ENCODE results near the gene SYNGR3. TPM values are rescaled to one million over a fixed set of nuclear protein-coding genes. Genes with fewer than 3 reads are reported as not detected.

SYNGR3 gene
- total and polyA plus RNA-seq, 2 of the 13 experiments (the other 11 are each of a cell fraction or from before 2014, with no cell fraction given) = 0.97 to 5.7 TPM

- ChIA-PET CTCF (ENCODE audit: low intra/inter-chr PET ratio, low total read pairs) (no interaction called here), POLR2A (interaction anchor here (0.8 to 4.6 kb wide), 7 partner anchors 9 to 122 kb away, joined by 3 to 59 read pairs (median 4); partner anchors contain the start of genes NTHL1, TRAF7 and TSC2)
- H3K27me3 ChIP-seq (ENCODE audit: control insufficient read depth in 1 of 2, insufficient read depth in 2 of 2, low read length in 2 of 2) = no peaks in the 10 kb centered on the region
- peaks cover 3 to 6% of the 10 kb centered on the region in 2 experiments; a peak in 4 of 5 replicates for H3K36me3 ChIP-seq (replicated peaks in 1 of 2; ENCODE audit: control insufficient read depth in 1 of 2, insufficient read depth in 2 of 2, low read length in 2 of 2)
- H3K4me1 ChIP-seq (ENCODE audit: insufficient read depth, low read length) = peaks cover 83% of the 10 kb centered on the region
- no peak overlapping the region for H2AFZ ChIP-seq (ENCODE audit: low read length)
- BruUV-seq (replicated peaks) = no TSS peak
- ATAC-seq (peak; percentile 63), FAIRE-seq (no peak), DNase-seq (ENCODE audit: low spot score) (peak; percentile 53)
- peak overlapping the region; percentile 93 for H3K4me2 ChIP-seq (ENCODE audit: low read depth, low read length)
- H4K20me1 ChIP-seq (ENCODE audit: insufficient read depth, low read length) = 0 out of 2 replicates have a peak, but pooled peaks cover 2% of the 10 kb centered on the region
- no peaks in the 10 kb centered on the region for H3K9me3 ChIP-seq (ENCODE audit: low read length)
- peak overlapping the region; percentile 89 for H3K27ac ChIP-seq (ENCODE audit: extremely low read length, insufficient read depth, low read length)
- 22% methylated on average over 5 of the region's 37 CpGs for WGBS (ENCODE audit: low lambda C conversion rate)
- peak overlapping the region; percentile 75 for H3K9ac ChIP-seq (ENCODE audit: insufficient read depth, low read depth, low read length)
- intact Hi-C loops (cut with micrococcal nuclease; ENCODE audit: unreplicated experiment) = no loop called here
- H3K4me3 ChIP-seq (replicated peaks in 1 of 3; ENCODE audit: insufficient read depth in 1 of 3, low read depth in 2 of 3, low read length in 3 of 3) = peak overlapping the region; percentile 24 to 69 (median 46); a peak in 5 of 6 replicates
- in situ Hi-C loops (cut with HindIII; ENCODE audit: extremely low pct_ligation_motif_present, low pct_unique_long_range_greater_than_20kb) = no loop called here
- no peaks in the 10 kb centered on the region for H3K79me2 ChIP-seq (ENCODE audit: insufficient read depth, low read length)
- TF ChIP-seq HNF1B (CRISPR knock-in tag; IDR thresholded peaks at IDR 0.05) = 0 out of 2 replicates have a peak, but pooled peaks have one; percentile 39
- no peak for TF ChIP-seq NRL (CRISPR knock-in tag; IDR thresholded peaks at IDR 0.05; ENCODE audit: borderline replicate concordance)
- TF ChIP-seq HOXA3 (CRISPR knock-in tag; IDR thresholded peaks at IDR 0.05) = peak; percentile 13; the same call in 1 of the 2 replicates
- TF ChIP-seq ZNF253 (CRISPR knock-in tag; IDR thresholded peaks at IDR 0.05; ENCODE audit: borderline replicate concordance) = no peak
- TF ChIP-seq LCORL (IDR thresholded peaks at IDR 0.05) = no peak
- TF ChIP-seq LCORL (CRISPR knock-in tag; IDR thresholded peaks at IDR 0.05) = peak; percentile 51; the same call in 1 of the 2 replicates
- peak; percentile 44; the same call in 1 of the 2 replicates for TF ChIP-seq ZNF263 (CRISPR knock-in tag; IDR thresholded peaks at IDR 0.05)
- TF ChIP-seq ZNF577 (CRISPR knock-in tag; IDR thresholded peaks at IDR 0.05; ENCODE audit: borderline replicate concordance, low read depth) = no peak
- peak; percentile 63; the same call in 1 of the 2 replicates for TF ChIP-seq UBTF (CRISPR knock-in tag; IDR thresholded peaks at IDR 0.05)
- peak; percentile 63 for TF ChIP-seq RBM39 (IDR thresholded peaks at IDR 0.05; ENCODE audit: low read depth, low read length, poor library complexity, severe bottlenecking)
- peak; percentile 31; the same call in 1 of the 2 replicates for TF ChIP-seq ZNF574 (CRISPR knock-in tag; IDR thresholded peaks at IDR 0.05)
- peak; percentile 82 for TF ChIP-seq TEAD3 (CRISPR knock-in tag; optimal IDR thresholded peaks at IDR 0.05; ENCODE audit: borderline replicate concordance)
- TF ChIP-seq NR0B2 (CRISPR knock-in tag; IDR thresholded peaks at IDR 0.05) = no peak
- peak; percentile 24 for TF ChIP-seq HNRNPLL (IDR thresholded peaks at IDR 0.05; ENCODE audit: low read depth, low read length, poor library complexity, severe bottlenecking)
- 0 out of 2 replicates have a peak, but pooled peaks have one; percentile 17 for TF ChIP-seq ZNF605 (CRISPR knock-in tag; IDR thresholded peaks at IDR 0.05)
These were observed 43.5 kb downstream of the SYNGR3 start for GRCh38 chr16:2033057-2033908.

Data from HepG2 (cell line).